SK-N-MC (cell line): ENCODE measurements around the gene CRTC3.

Experiments
- DNase-seq: peaks from one replicate; pipeline ENCODE4 v3.0.0-alpha.2; 2011; ENCODE audit warnings: low read depth, low spot score
- H3K27ac ChIP-seq: fragments of 200-600 bp; sonication (generic); 2 replicates; pipeline ENCODE4 v1.5.1; 2016; ENCODE audit warnings: mixed run types
- H3K36me3 ChIP-seq: fragments of 200-600 bp; sonication (generic); 2 replicates; pipeline ENCODE4 v1.6.1; 2017; ENCODE audit warnings: antibody characterized with exemption, low read length, mixed read lengths; ENCODE audit not compliant: insufficient read depth
- H3K4me3 ChIP-seq: fragments of 200-600 bp; sonication (generic); 2 replicates; pipeline ENCODE4 v1.5.1; 2016
- H3K9ac ChIP-seq: fragments of 200-600 bp; sonication (generic); 2 replicates; pipeline ENCODE4 v1.8.0; 2017; ENCODE audit warnings: mixed run types, mixed read lengths; ENCODE audit not compliant: insufficient read length
- H3K9me3 ChIP-seq: fragments of 200-600 bp; sonication (generic); 2 replicates; pipeline ENCODE4 v1.6.1; 2017; ENCODE audit warnings: low read depth, mild to moderate bottlenecking, antibody characterized with exemption, low read length, moderate library complexity, mixed read lengths
- EZH2 ChIP-seq: fragments of 200-600 bp; sonication (generic); IDR thresholded peaks from one replicate; pipeline ENCODE4 v1.6.1; 2017; ENCODE audit warnings: antibody characterized with exemption
- FOXP2 ChIP-seq: optimal IDR thresholded peaks from 2 replicates; pipeline ENCODE3; 2011; ENCODE audit warnings: mild to moderate bottlenecking, moderate library complexity; ENCODE audit not compliant: insufficient read depth; ENCODE audit errors: extremely low read length, control extremely low read depth
- POLR2AphosphoS5 ChIP-seq: IDR thresholded peaks from 2 replicates; pipeline ENCODE4 v1.6.1; 2012; ENCODE audit warnings: mild to moderate bottlenecking, low read depth, low read length, borderline replicate concordance

Gene CRTC3

GRCh38 chr15:90563463-90563862, 33.7 kb downstream of the CRTC3 start:
- no peak overlapping the region for H3K9ac ChIP-seq
- H3K27ac ChIP-seq: no peak overlapping the region
- peaks cover 15% of the 10 kb centered on the region; the same call in 1 of the 2 replicates for H3K36me3 ChIP-seq
- no peak overlapping the region for H3K4me3 ChIP-seq
- TF ChIP-seq POLR2AphosphoS5 (no peak), FOXP2 (no peak), EZH2 (no peak)
- H3K9me3 ChIP-seq: 0 out of 2 replicates have a peak, but pooled peaks cover 4% of the 10 kb centered on the region
- no peak for DNase-seq

- Histone ChIP-seq H3K36me3 (peaks cover 14% of the 10 kb centered on the region; the same call in 1 of the 2 replicates), H3K9ac (no peak overlapping the region), H3K4me3 (no peak overlapping the region), H3K27ac (no peak overlapping the region), H3K9me3 (0 out of 2 replicates have a peak, but pooled peaks cover 4% of the 10 kb centered on the region)
- TF ChIP-seq FOXP2 (no peak), POLR2AphosphoS5 (no peak)
- no peak for DNase-seq
These were observed 34.3 kb downstream of the CRTC3 start for GRCh38 chr15:90564051-90564450.

GRCh38 chr15:90564590-90564989, 34.9 kb downstream of the CRTC3 start:
- H3K27ac ChIP-seq: no peak overlapping the region
- H3K36me3 ChIP-seq: peaks cover 12% of the 10 kb centered on the region; the same call in 1 of the 2 replicates
- DNase-seq: no peak
- no peak overlapping the region for H3K9ac ChIP-seq
- H3K4me3 ChIP-seq: no peak overlapping the region
- 0 out of 2 replicates have a peak, but pooled peaks cover 4% of the 10 kb centered on the region for H3K9me3 ChIP-seq
- no peak for TF ChIP-seq EZH2
- TF ChIP-seq FOXP2: no peak
- TF ChIP-seq POLR2AphosphoS5: no peak

- no peak overlapping the region for H3K27ac ChIP-seq
These were observed 36.1 kb downstream of the CRTC3 start for GRCh38 chr15:90565866-90566265.

GRCh38 chr15:90570643-90571042, 40.9 kb downstream of the CRTC3 start:
- no peak overlapping the region for H3K27ac ChIP-seq
- no peak for DNase-seq

More at GRCh38 chr15:90565866-90566265, 36.1 kb downstream of the CRTC3 start:
- Histone ChIP-seq H3K9me3 (0 out of 2 replicates have a peak, but pooled peaks cover 4% of the 10 kb centered on the region), H3K36me3 (peaks cover 12% of the 10 kb centered on the region; the same call in 1 of the 2 replicates), H3K9ac (no peak overlapping the region), H3K4me3 (no peak overlapping the region)
- TF ChIP-seq FOXP2 (no peak), POLR2AphosphoS5 (no peak), EZH2 (no peak)
- DNase-seq: no peak

GRCh38 chr15:90571063-90571541, 41.4 kb downstream of the CRTC3 start:
- no peak overlapping the region for H3K4me3 ChIP-seq
- 0 out of 2 replicates have a peak, but pooled peaks cover 4% of the 10 kb centered on the region for H3K9me3 ChIP-seq
- H3K36me3 ChIP-seq: peaks cover 7% of the 10 kb centered on the region; the same call in 1 of the 2 replicates
- DNase-seq: no peak
- TF ChIP-seq FOXP2 (no peak), POLR2AphosphoS5 (no peak), EZH2 (no peak)
- H3K9ac ChIP-seq: no peak overlapping the region
- no peak overlapping the region for H3K27ac ChIP-seq

More at GRCh38 chr15:90570643-90571042, 40.9 kb downstream of the CRTC3 start:
- TF ChIP-seq EZH2: no peak
- no peak for TF ChIP-seq POLR2AphosphoS5
- TF ChIP-seq FOXP2: no peak
- Histone ChIP-seq H3K36me3 (peaks cover 10% of the 10 kb centered on the region; the same call in 1 of the 2 replicates), H3K4me3 (no peak overlapping the region), H3K9ac (no peak overlapping the region), H3K9me3 (0 out of 2 replicates have a peak, but pooled peaks cover 4% of the 10 kb centered on the region)

- no peak overlapping the region for H3K9ac ChIP-seq
- H3K9me3 ChIP-seq: no peaks in the 10 kb centered on the region
- DNase-seq: no peak
- H3K27ac ChIP-seq: no peak overlapping the region
- H3K4me3 ChIP-seq: no peak overlapping the region
- H3K36me3 ChIP-seq: peaks cover 2% of the 10 kb centered on the region; the same call in 1 of the 2 replicates
- TF ChIP-seq EZH2: no peak
- TF ChIP-seq POLR2AphosphoS5: no peak
- no peak for TF ChIP-seq FOXP2
These were observed 43.2 kb downstream of the CRTC3 start for GRCh38 chr15:90572893-90573292.

GRCh38 chr15:90576711-90577389, 47.1 kb downstream of the CRTC3 start:
- Histone ChIP-seq H3K4me3 (no peak overlapping the region), H3K9ac (no peak overlapping the region), H3K27ac (0 out of 2 replicates have a peak overlapping the region, but pooled peaks have one; percentile 10), H3K36me3 (peaks cover 2% of the 10 kb centered on the region; the same call in 1 of the 2 replicates), H3K9me3 (no peaks in the 10 kb centered on the region)
- TF ChIP-seq FOXP2 (no peak), EZH2 (no peak), POLR2AphosphoS5 (no peak)
- no peak for DNase-seq
